Erythroblast (primary cell): ENCODE measurements around the gene MTCL3.

Experiments
- DNase-seq, 2 experiments: peaks; one replicate each; lab custom pipeline; 2025; lab: John Stamatoyannopoulos, UW
- GATA1 ChIP-seq: IDR thresholded peaks from 2 replicates; pipeline ENCODE4 v1.6.1; 2011; ENCODE audit warnings: low read depth, mild to moderate bottlenecking, control low read depth, low read length, moderate library complexity
- POLR2A ChIP-seq: IDR thresholded peaks from 2 replicates; pipeline ENCODE4 v1.6.1; 2011; ENCODE audit warnings: mild to moderate bottlenecking, low read length

Gene MTCL3

DNA sequence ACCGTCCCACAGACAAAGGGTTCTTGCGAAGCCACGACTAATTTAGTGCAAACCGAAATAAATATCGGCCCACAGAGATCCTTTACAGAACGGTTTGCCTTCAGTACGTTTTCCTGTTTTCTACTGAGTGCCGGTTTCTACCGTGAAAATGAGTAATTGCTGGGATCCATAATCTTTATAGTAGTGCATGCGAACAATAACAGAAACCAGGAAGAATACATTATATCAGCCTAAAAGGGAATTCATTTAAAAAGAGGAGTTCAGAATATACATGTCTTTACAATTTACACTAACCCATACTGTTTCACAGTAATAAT is 292 bp upstream of the MTCL3 start:
- no peak for DNase-seq

DNA sequence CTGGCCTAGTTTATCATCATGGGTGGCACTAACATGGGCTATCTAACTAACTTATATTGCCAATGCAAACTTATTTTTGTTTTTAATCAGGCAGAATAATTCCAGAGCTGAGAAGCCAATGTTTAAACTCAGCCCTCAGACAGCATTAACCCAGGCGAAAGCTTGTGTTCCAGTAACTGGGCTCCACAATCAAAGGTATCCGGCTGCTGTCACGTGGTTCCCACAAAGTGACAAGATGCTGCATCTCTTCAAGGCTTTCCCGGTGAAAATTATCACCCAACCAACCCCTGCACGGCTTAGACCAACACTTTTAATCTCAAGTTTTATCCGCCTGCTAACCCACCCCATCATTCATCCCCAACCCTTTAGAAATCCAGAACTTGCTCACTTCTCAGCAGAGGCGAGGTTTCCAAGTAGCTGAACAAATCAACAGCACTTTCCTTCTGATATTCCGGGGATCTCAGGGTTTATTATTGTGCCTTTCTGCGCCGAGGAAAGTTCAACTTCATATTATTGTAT is 885 bp downstream of the MTCL3 start:
- TF ChIP-seq POLR2A (no peak), GATA1 (no peak)
- DNase-seq: no peak

More for the DNA sequence above, 292 bp upstream of the MTCL3 start:
- TF ChIP-seq POLR2A: no peak
- no peak for TF ChIP-seq GATA1

GRCh38 chr6:127517693-127518092 is 1.4 kb downstream of the MTCL3 start:
- no peak for DNase-seq
- TF ChIP-seq GATA1 (no peak), POLR2A (no peak)

- TF ChIP-seq POLR2A (no peak), GATA1 (no peak)
These were observed 2.4 kb downstream of the MTCL3 start for GRCh38 chr6:127516662-127517273.

GRCh38 chr6:127515794-127516661 is 3.1 kb downstream of the MTCL3 start:
- no peak for TF ChIP-seq POLR2A
- TF ChIP-seq GATA1: no peak
- DNase-seq: peak; percentile 18 to 24

More at GRCh38 chr6:127516662-127517273, 2.4 kb downstream of the MTCL3 start:
- peak; percentile 5 to 26 for DNase-seq

- no peak for DNase-seq
These were observed 3.8 kb downstream of the MTCL3 start for GRCh38 chr6:127515234-127515793.

GRCh38 chr6:127514773-127515227 is 4.3 kb downstream of the MTCL3 start:
- no peak for TF ChIP-seq GATA1
- no peak for DNase-seq

More at GRCh38 chr6:127515234-127515793, 3.8 kb downstream of the MTCL3 start:
- no peak for TF ChIP-seq GATA1
- TF ChIP-seq POLR2A: no peak

DNA sequence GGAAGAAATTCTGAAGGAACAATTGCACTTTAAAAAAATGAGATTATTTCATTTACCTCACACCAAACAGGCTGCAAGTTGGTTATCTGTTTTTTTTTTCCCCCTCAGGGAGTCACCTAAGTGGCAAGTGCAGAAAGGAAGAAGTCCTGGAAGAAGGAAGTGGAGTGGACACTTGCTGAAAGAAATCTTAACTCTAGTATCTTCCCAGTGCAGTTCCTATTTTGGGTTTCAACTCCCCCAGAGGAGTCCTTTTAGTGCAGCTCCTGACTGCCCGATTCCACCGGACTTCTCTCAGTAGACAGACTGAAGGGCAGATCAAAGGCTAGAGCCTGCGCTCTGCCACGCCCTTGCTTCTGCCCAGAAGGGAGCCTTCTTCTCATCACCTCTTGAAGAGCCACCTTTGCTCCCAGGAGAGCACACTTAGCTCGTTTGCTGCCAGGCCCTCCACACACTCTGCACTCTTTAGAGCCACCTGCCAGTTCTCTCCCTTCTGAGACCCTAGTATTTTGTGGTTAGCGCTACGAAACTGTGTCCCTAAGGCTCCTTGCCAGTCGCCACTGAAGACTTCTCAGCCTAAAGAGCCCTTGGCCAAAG is 4.9 kb downstream of the MTCL3 start:
- TF ChIP-seq POLR2A: no peak
- TF ChIP-seq GATA1: no peak
- DNase-seq: no peak

DNA sequence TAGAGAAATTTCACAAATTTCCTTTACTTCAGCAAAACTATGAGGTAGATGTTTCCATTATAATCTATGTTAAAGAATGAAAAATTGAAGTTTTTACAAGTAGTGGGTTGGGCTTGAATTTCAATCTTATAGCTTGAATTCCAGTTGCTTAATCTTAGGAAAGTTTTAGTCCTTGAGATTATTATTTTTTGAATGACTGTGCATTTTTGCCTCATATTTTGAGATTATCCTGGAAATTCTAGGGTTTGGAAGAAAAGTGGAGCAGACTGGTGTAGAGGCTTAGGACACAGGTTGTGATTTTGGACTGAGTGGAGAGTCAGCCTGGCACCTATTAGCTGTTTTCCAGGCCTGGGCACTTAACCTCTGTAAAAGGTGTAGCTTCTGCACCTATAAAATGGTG is 5.7 kb downstream of the MTCL3 start:
- TF ChIP-seq POLR2A (no peak), GATA1 (no peak)
- DNase-seq: no peak

- TF ChIP-seq POLR2A (no peak), GATA1 (no peak)
These were observed 8.3 kb downstream of the MTCL3 start for GRCh38 chr6:127510876-127511275.

DNA sequence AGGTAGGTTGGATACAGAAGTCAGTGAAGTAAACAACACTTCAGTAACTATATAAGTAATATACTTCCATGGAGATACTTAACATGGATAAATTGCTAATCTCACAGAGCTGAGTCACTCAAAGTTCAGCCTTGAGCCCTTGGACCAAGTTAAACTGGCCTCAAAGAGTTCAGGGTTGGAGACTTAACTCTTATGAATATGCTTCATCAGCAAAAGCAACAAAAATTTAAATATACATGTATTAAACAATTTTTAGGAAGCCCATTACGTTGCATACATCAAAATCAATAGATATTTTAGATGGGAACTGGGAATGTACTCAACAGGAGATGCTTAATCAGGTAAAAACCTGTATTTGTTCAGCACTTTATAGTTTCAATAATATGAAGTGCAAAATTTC is 12.2 kb downstream of the MTCL3 start:
- DNase-seq: no peak
- TF ChIP-seq POLR2A (no peak), GATA1 (no peak)

More at GRCh38 chr6:127510876-127511275, 8.3 kb downstream of the MTCL3 start:
- no peak for DNase-seq

- DNase-seq: no peak
- TF ChIP-seq POLR2A: no peak
- TF ChIP-seq GATA1: no peak
These were observed 16.1 kb downstream of the MTCL3 start for GRCh38 chr6:127503022-127503421.

GRCh38 chr6:127497410-127497809 is 21.7 kb downstream of the MTCL3 start:
- TF ChIP-seq GATA1 (no peak), POLR2A (no peak)

GRCh38 chr6:127496471-127496870 is 22.7 kb downstream of the MTCL3 start:
- DNase-seq: no peak
- TF ChIP-seq GATA1 (no peak), POLR2A (no peak)

More at GRCh38 chr6:127497410-127497809, 21.7 kb downstream of the MTCL3 start:
- no peak for DNase-seq
